HepG2 (cell line): ENCODE results near the gene NPDC1. TPM values are rescaled to one million over a fixed set of nuclear protein-coding genes. Genes with fewer than 3 reads are reported as not detected.

Experiments used
- AHR ChIP-seq: IDR thresholded peaks from 2 replicates; pipeline ENCODE4 v1.6.1; 2018; ENCODE audit warnings: missing genetic modification reagents, missing compliant biosample characterization
- ATAD3A ChIP-seq: sonication (generic); formaldehyde crosslinking; IDR thresholded peaks from 2 replicates; pipeline ENCODE4 v1.4.0; 2020; ENCODE audit warnings: missing genetic modification reagents
- ATF6 ChIP-seq: sonication (generic); formaldehyde crosslinking; conservative IDR thresholded peaks from 2 replicates; pipeline ENCODE4 v1.4.0; 2020; ENCODE audit warnings: missing genetic modification reagents
- ATF7-NPFF ChIP-seq: sonication (generic); formaldehyde crosslinking; IDR thresholded peaks from 2 replicates; pipeline ENCODE4 v1.8.1; 2023; ENCODE audit warnings: mild to moderate bottlenecking, low read depth, missing genetic modification reagents, moderate library complexity
- CBX1 ChIP-seq: IDR thresholded peaks from one replicate; pipeline ENCODE4 v1.6.1; 2016; ENCODE audit warnings: antibody characterized with exemption, low read depth
- CCDC6 ChIP-seq: sonication (generic); formaldehyde crosslinking; IDR thresholded peaks from 2 replicates; pipeline ENCODE4 v1.8.1; 2022; ENCODE audit warnings: mild to moderate bottlenecking, missing genetic modification reagents, moderate library complexity
- ETV5 ChIP-seq: IDR thresholded peaks from 2 replicates; pipeline ENCODE4 v1.6.1; 2018; ENCODE audit warnings: missing biosample characterization, missing genetic modification reagents, inconsistent platforms, borderline replicate concordance
- EZH2 ChIP-seq: conservative IDR thresholded peaks from 2 replicates; pipeline ENCODE4 v1.6.1; 2012; ENCODE audit warnings: mild to moderate bottlenecking, low read depth, low read length, moderate library complexity
- FOSL2 ChIP-seq: sonication (generic); formaldehyde crosslinking; IDR thresholded peaks from 2 replicates; pipeline ENCODE4 v1.4.0; 2020; ENCODE audit warnings: missing genetic modification reagents
- FOXC1 ChIP-seq: sonication (generic); formaldehyde crosslinking; IDR thresholded peaks from 2 replicates; pipeline ENCODE4 v1.8.0; 2022; ENCODE audit warnings: mild to moderate bottlenecking, missing genetic modification reagents, borderline replicate concordance
- HES4 ChIP-seq: sonication (generic); formaldehyde crosslinking; IDR thresholded peaks from 2 replicates; pipeline ENCODE4 v1.9.0; 2021; ENCODE audit warnings: mild to moderate bottlenecking, missing genetic modification reagents, borderline replicate concordance
- KLF6 ChIP-seq: IDR thresholded peaks from 2 replicates; pipeline ENCODE4 v1.8.0; 2016; ENCODE audit warnings: missing biosample characterization, missing genetic modification reagents
- MYC ChIP-seq: sonication (generic); formaldehyde crosslinking; IDR thresholded peaks from 2 replicates; pipeline ENCODE4 v1.9.0; 2021; ENCODE audit warnings: missing genetic modification reagents, borderline replicate concordance
- SALL1 ChIP-seq: sonication (generic); formaldehyde crosslinking; IDR thresholded peaks from 2 replicates; pipeline ENCODE4 v1.8.0; 2022; ENCODE audit warnings: mild to moderate bottlenecking, missing genetic modification reagents
- SNRNP70 ChIP-seq: fragments of 200-400 bp; formaldehyde crosslinking; IDR thresholded peaks from 2 replicates; pipeline ENCODE4 v1.6.1; 2017; ENCODE audit warnings: mild to moderate bottlenecking, low read depth, low read length, moderate library complexity
- U2AF2 ChIP-seq: fragments of 200-400 bp; formaldehyde crosslinking; IDR thresholded peaks from 2 replicates; pipeline ENCODE4 v1.6.1; 2017; ENCODE audit warnings: low read depth, mild to moderate bottlenecking, low read length
- ZEB1 ChIP-seq: IDR thresholded peaks from 2 replicates; pipeline ENCODE4 v1.6.1; 2012; ENCODE audit warnings: mild to moderate bottlenecking, low read depth, inconsistent platforms; ENCODE audit not compliant: insufficient replicate concordance
- ZNF160 ChIP-seq: sonication (generic); formaldehyde crosslinking; IDR thresholded peaks from 2 replicates; pipeline ENCODE4 v1.8.0; 2022; ENCODE audit warnings: mild to moderate bottlenecking, inconsistent platforms, missing genetic modification reagents
- ZNF232 ChIP-seq: sonication (generic); formaldehyde crosslinking; IDR thresholded peaks from 2 replicates; pipeline ENCODE4 v1.4.0; 2020; ENCODE audit warnings: missing genetic modification reagents, borderline replicate concordance
- ZNF790 ChIP-seq: sonication (generic); formaldehyde crosslinking; IDR thresholded peaks from 2 replicates; pipeline ENCODE4 v1.8.0; 2022; ENCODE audit warnings: missing genetic modification reagents, mild to moderate bottlenecking, borderline replicate concordance
- ZNF83 ChIP-seq: sonication (generic); formaldehyde crosslinking; IDR thresholded peaks from 2 replicates; pipeline ENCODE4 v1.4.0; 2020; ENCODE audit warnings: missing genetic modification reagents, mild to moderate bottlenecking, borderline replicate concordance
- ZSCAN9 ChIP-seq: IDR thresholded peaks from 2 replicates; pipeline ENCODE4 v1.6.1; 2016; ENCODE audit warnings: borderline replicate concordance
- polyA plus RNA-seq, 8 experiments: library from polyadenylated mRNA; depleted of rRNA in 3 of 8; stranded (reverse) in 7 of 8; unstranded in 1 of 8; fragments of >200 nt; fragmentation: Illumina TruSeq in 4 of 8; extraction: Trizol in 4 of 8; gene quantifications; 2 replicates each; pipeline versions ENCODE4 v1.2.1 to v1.2.3, GENCODE V29; 2011 to 2016; ENCODE audit warnings: low read depth in 4 of 8, missing spikeins in 1 of 8, mixed read lengths in 1 of 8; ENCODE audit not compliant: insufficient read depth in 1 of 8
- total RNA-seq, 5 experiments: library from RNA; depleted of rRNA; stranded (reverse); fragments of >200 nt; fragmentation: Illumina TruSeq; extraction: Trizol; gene quantifications; 2 replicates each; pipeline ENCODE4 v1.2.3, GENCODE V29; 2016; ENCODE audit warnings: low read depth in 1 of 5
- TF ChIP-seq, protein P1 (sequence below): sonication (generic); formaldehyde crosslinking; IDR thresholded peaks from 2 replicates; pipeline ENCODE4 v1.8.0; 2022; ENCODE audit warnings: missing genetic modification reagents, mild to moderate bottlenecking, inconsistent platforms, borderline replicate concordance
- TF ChIP-seq, protein P2 (sequence below): sonication (generic); formaldehyde crosslinking; IDR thresholded peaks from 2 replicates; pipeline ENCODE4 v1.4.0; 2020; ENCODE audit warnings: mild to moderate bottlenecking, missing genetic modification reagents

NPDC1 gene
- total and polyA plus RNA-seq, 2 of the 13 experiments (the other 11 are each of a cell fraction or from before 2014, with no cell fraction given), result 0.84 to 5.4 TPM

GRCh38 chr9:137053944-137054931 is 8.3 kb upstream of the NPDC1 start, which contains the start of gene ENTPD2 (continued):
- no peak for TF ChIP-seq ZEB1
- peak; percentile 12; the same call in 1 of the 2 replicates for TF ChIP-seq AHR (CRISPR knock-in tag)
- peak; percentile 64; the same call in 1 of the 2 replicates for TF ChIP-seq MYC
- TF ChIP-seq, protein P1, sequence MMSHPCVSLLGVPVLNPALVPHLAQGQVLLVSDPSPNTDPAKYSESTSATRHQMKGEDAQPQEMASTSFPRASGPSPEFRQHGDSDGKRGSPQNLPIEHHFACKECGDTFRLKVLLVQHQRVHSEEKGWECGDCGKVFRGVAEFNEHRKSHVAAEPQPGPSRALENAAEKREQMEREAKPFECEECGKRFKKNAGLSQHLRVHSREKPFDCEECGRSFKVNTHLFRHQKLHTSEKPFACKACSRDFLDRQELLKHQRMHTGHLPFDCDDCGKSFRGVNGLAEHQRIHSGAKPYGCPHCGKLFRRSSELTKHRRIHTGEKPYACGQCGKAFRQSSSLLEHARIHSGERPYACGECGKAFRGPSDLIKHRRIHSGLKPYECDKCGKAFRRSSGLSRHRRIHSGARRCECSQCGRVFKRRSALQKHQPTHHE (CRISPR knock-in tag), result no peak
- TF ChIP-seq ZNF232 (CRISPR knock-in tag), result no peak
- TF ChIP-seq ATF6, result no peak
- peak; percentile 36; the same call in 1 of the 2 replicates for TF ChIP-seq ZNF160 (CRISPR knock-in tag)
- no peak for TF ChIP-seq ZSCAN9 (CRISPR knock-in tag)
- no peak for TF ChIP-seq ZNF83
- peak; percentile 52 for TF ChIP-seq ATF7-NPFF (CRISPR knock-in tag)
- peak; percentile 9; the same call in 1 of the 2 replicates for TF ChIP-seq SALL1 (CRISPR knock-in tag)
- TF ChIP-seq CCDC6 (CRISPR knock-in tag), result no peak; the same call in 1 of the 2 replicates
- TF ChIP-seq FOXC1 (CRISPR knock-in tag), result peak; percentile 74
- no peak for TF ChIP-seq CBX1
- 0 out of 2 replicates have a peak, but pooled peaks have one; percentile 18 for TF ChIP-seq KLF6 (CRISPR knock-in tag)
- TF ChIP-seq ATAD3A (CRISPR knock-in tag), result 0 out of 2 replicates have a peak, but pooled peaks have one; percentile 15
- TF ChIP-seq U2AF2, result no peak
- TF ChIP-seq FOSL2 (CRISPR knock-in tag), result peak; percentile 83
- TF ChIP-seq, protein P2, sequence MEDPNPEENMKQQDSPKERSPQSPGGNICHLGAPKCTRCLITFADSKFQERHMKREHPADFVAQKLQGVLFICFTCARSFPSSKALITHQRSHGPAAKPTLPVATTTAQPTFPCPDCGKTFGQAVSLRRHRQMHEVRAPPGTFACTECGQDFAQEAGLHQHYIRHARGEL (CRISPR knock-in tag), result no peak
- peak; percentile 51; the same call in 1 of the 2 replicates for TF ChIP-seq HES4 (CRISPR knock-in tag)
- TF ChIP-seq ZNF790 (CRISPR knock-in tag), result peak; percentile 50; the same call in 1 of the 2 replicates
- no peak for TF ChIP-seq SNRNP70
- peak; percentile 59; the same call in 1 of the 2 replicates for TF ChIP-seq ETV5 (CRISPR knock-in tag)
- no peak for TF ChIP-seq EZH2
